SK-N-SH treated with all-trans-retinoic acid at 6 μM for 48 hours (cell line): Measurements from ENCODE around the gene NT5C3A.

Experiments used
- ATAC-seq: fragments of 200-7000 bp; cut with Tn5 transposase; 3 replicates; pipeline ENCODE4 v1.9.1; 2020; ENCODE audit warnings: mild to moderate bottlenecking, moderate library complexity
- ARNTL ChIP-seq: fragments of 450-650 bp; formaldehyde crosslinking; IDR thresholded peaks from 2 replicates; pipeline ENCODE4 v1.5.0; 2020; ENCODE audit warnings: low read depth, mild to moderate bottlenecking, moderate library complexity, borderline replicate concordance
- BACH2 ChIP-seq: fragments of 250-450 bp; sonication (Bioruptor Pico); IDR thresholded peaks from 2 replicates; pipeline ENCODE4 v1.9.0; 2021; ENCODE audit warnings: mild to moderate bottlenecking, borderline replicate concordance
- CREB5 ChIP-seq: fragments of 250-450 bp; sonication (Bioruptor Pico); IDR thresholded peaks from 2 replicates; pipeline ENCODE4 v1.5.1; 2020; ENCODE audit warnings: low read depth, mild to moderate bottlenecking, moderate library complexity
- CSDC2 ChIP-seq: fragments of 250-450 bp; sonication (Bioruptor Pico); IDR thresholded peaks from 2 replicates; pipeline ENCODE4 v1.5.0; 2020; ENCODE audit warnings: mild to moderate bottlenecking, moderate library complexity
- ESRRG ChIP-seq: fragments of 250-450 bp; sonication (Bioruptor Pico); IDR thresholded peaks from 2 replicates; pipeline ENCODE4 v1.6.1; 2021; ENCODE audit warnings: mild to moderate bottlenecking
- GLIS3 ChIP-seq: fragments of 250-450 bp; sonication (Bioruptor Pico); IDR thresholded peaks from 2 replicates; pipeline ENCODE4 v1.5.0; 2020; ENCODE audit warnings: mild to moderate bottlenecking, moderate library complexity
- ISL1 ChIP-seq: fragments of 250-450 bp; sonication (Bioruptor Pico); IDR thresholded peaks from 2 replicates; pipeline ENCODE4 v2.1.2; 2022; ENCODE audit warnings: mild to moderate bottlenecking, moderate library complexity
- OSR1 ChIP-seq: fragments of 250-450 bp; sonication (Bioruptor Pico); IDR thresholded peaks from 2 replicates; pipeline ENCODE4 v1.8.0; 2022; ENCODE audit warnings: moderate library complexity, mild to moderate bottlenecking, inconsistent platforms
- PATZ1 ChIP-seq: fragments of 250-450 bp; sonication (Bioruptor Pico); IDR thresholded peaks from 2 replicates; pipeline ENCODE4 v1.8.0; 2020; ENCODE audit warnings: mild to moderate bottlenecking, moderate library complexity, borderline replicate concordance
- POU6F1 ChIP-seq: fragments of 250-450 bp; sonication (Bioruptor Pico); IDR thresholded peaks from 2 replicates; pipeline ENCODE4 v1.8.0; 2021; ENCODE audit warnings: low read depth, mild to moderate bottlenecking, moderate library complexity, borderline replicate concordance
- PPARA ChIP-seq: fragments of 250-450 bp; sonication (Bioruptor Pico); IDR thresholded peaks from 2 replicates; pipeline ENCODE4 v1.5.0; 2020; ENCODE audit warnings: mild to moderate bottlenecking, borderline replicate concordance
- RARB ChIP-seq: fragments of 250-450 bp; sonication (Bioruptor Pico); IDR thresholded peaks from 2 replicates; pipeline ENCODE4 v1.8.0; 2021; ENCODE audit warnings: mild to moderate bottlenecking, moderate library complexity
- SNAI2 ChIP-seq: fragments of 250-450 bp; sonication (Bioruptor Pico); IDR thresholded peaks from 2 replicates; pipeline ENCODE4 v1.5.0; 2020; ENCODE audit warnings: mild to moderate bottlenecking, moderate library complexity
- TCF4 ChIP-seq: fragments of 250-450 bp; sonication (Bioruptor Pico); IDR thresholded peaks from 2 replicates; pipeline ENCODE4 v1.8.0; 2021; ENCODE audit warnings: mild to moderate bottlenecking, moderate library complexity, borderline replicate concordance
- TOX ChIP-seq: fragments of 250-450 bp; sonication (Bioruptor Pico); IDR thresholded peaks from 2 replicates; pipeline ENCODE4 v1.8.0; 2021; ENCODE audit warnings: mild to moderate bottlenecking, moderate library complexity, borderline replicate concordance
- TSHZ2 ChIP-seq: fragments of 250-450 bp; sonication (Bioruptor Pico); IDR thresholded peaks from 2 replicates; pipeline ENCODE4 v1.5.0; 2020; ENCODE audit warnings: mild to moderate bottlenecking, moderate library complexity
- ZC3H10 ChIP-seq: fragments of 250-450 bp; sonication (Bioruptor Pico); IDR thresholded peaks from 2 replicates; pipeline ENCODE4 v1.5.1; 2021; ENCODE audit warnings: mild to moderate bottlenecking, moderate library complexity
- ZFP3 ChIP-seq: fragments of 250-450 bp; sonication (Bioruptor Pico); IDR thresholded peaks from 2 replicates; pipeline ENCODE4 v1.5.0; 2020; ENCODE audit warnings: mild to moderate bottlenecking, moderate library complexity
- ZFP30 ChIP-seq: fragments of 450-650 bp; formaldehyde crosslinking; IDR thresholded peaks from 2 replicates; pipeline ENCODE4 v1.5.0; 2022; ENCODE audit warnings: mild to moderate bottlenecking, moderate library complexity
- ZNF565 ChIP-seq: fragments of 450-650 bp; formaldehyde crosslinking; conservative IDR thresholded peaks from 2 replicates; pipeline ENCODE4 v1.5.0; 2020; ENCODE audit warnings: low read depth, mild to moderate bottlenecking, moderate library complexity
- ZNF70 ChIP-seq: fragments of 450-650 bp; formaldehyde crosslinking; IDR thresholded peaks from 2 replicates; pipeline ENCODE4 v1.5.0; 2020; ENCODE audit warnings: mild to moderate bottlenecking, moderate library complexity
- ZNF8 ChIP-seq: fragments of 450-650 bp; formaldehyde crosslinking; IDR thresholded peaks from 2 replicates; pipeline ENCODE4 v1.5.0; 2020; ENCODE audit warnings: mild to moderate bottlenecking, moderate library complexity

NT5C3A gene

GRCh38 chr7:33055158-33055557 lies 7.4 kb downstream of the NT5C3A start:
- ATAC-seq, result no peak
- TF ChIP-seq TCF4, result no peak
- no peak for TF ChIP-seq PPARA
- no peak for TF ChIP-seq ARNTL (CRISPR knock-in tag)
- no peak for TF ChIP-seq RARB (CRISPR knock-in tag)

- ATAC-seq, result peak; percentile 27; the same call in 2 of the 3 replicates
- TF ChIP-seq PPARA, result no peak
- no peak for TF ChIP-seq RARB (CRISPR knock-in tag)
- TF ChIP-seq ZFP3, result no peak
- TF ChIP-seq ZNF565, result no peak
- no peak for TF ChIP-seq BACH2 (CRISPR knock-in tag)
- no peak for TF ChIP-seq CREB5 (CRISPR knock-in tag)
- TF ChIP-seq TSHZ2 (CRISPR knock-in tag), result no peak
- TF ChIP-seq ESRRG (CRISPR knock-in tag), result no peak
- no peak for TF ChIP-seq ZC3H10 (CRISPR knock-in tag)
- no peak for TF ChIP-seq GLIS3 (CRISPR knock-in tag)
- TF ChIP-seq CSDC2 (CRISPR knock-in tag), result no peak
- no peak for TF ChIP-seq POU6F1 (CRISPR knock-in tag)
Measured at GRCh38 chr7:33054261-33054964, 8.2 kb downstream of the NT5C3A start.

- no peak for ATAC-seq
- TF ChIP-seq OSR1 (CRISPR knock-in tag) (no peak), SNAI2 (no peak), ISL1 (CRISPR knock-in tag) (no peak), TOX (no peak), PATZ1 (CRISPR knock-in tag) (no peak), ZFP30 (no peak), CREB5 (CRISPR knock-in tag) (no peak), ZNF8 (no peak), ZNF70 (CRISPR knock-in tag) (no peak), CSDC2 (CRISPR knock-in tag) (no peak)
Measured at GRCh38 chr7:33053721-33054120, 8.9 kb downstream of the NT5C3A start.
